ENCODE measurements around the gene PBX3.

Gene PBX3

GRCh38 chr9:125906144-125906543 lies 159.0 kb downstream of the PBX3 start:
- POLR2A ChIA-PET: no interaction called here
- no peak for DNase-seq (ENCODE audit: extremely low spot score)
- TF ChIP-seq ELF4 (IDR thresholded peaks at IDR 0.05) (no peak), PKNOX1 (IDR thresholded peaks at IDR 0.05) (peak; percentile 10; the same call in 1 of the 2 replicates), SUZ12 (IDR thresholded peaks at IDR 0.05) (no peak), ARNT (IDR thresholded peaks at IDR 0.05) (peak; percentile 54; the same call in 1 of the 2 replicates), CTBP1 (IDR thresholded peaks at IDR 0.05; ENCODE audit: borderline replicate concordance) (peak; percentile 71; the same call in 1 of the 2 replicates)
- CTCF ChIA-PET: no interaction called here

- no peak for TF ChIP-seq CTBP1 (IDR thresholded peaks at IDR 0.05; ENCODE audit: borderline replicate concordance)
- TF ChIP-seq PKNOX1 (IDR thresholded peaks at IDR 0.05): no peak
- ChIA-PET POLR2A (no interaction called here), CTCF (no interaction called here)
- DNase-seq (ENCODE audit: extremely low spot score): no peak
Observed at GRCh38 chr9:125906893-125907292, 159.7 kb downstream of the PBX3 start.

- no peak for DNase-seq (ENCODE audit: extremely low spot score)
- POLR2A ChIA-PET: no interaction called here
- TF ChIP-seq SUZ12 (IDR thresholded peaks at IDR 0.05) (no peak), LEF1 (IDR thresholded peaks at IDR 0.05; ENCODE audit: borderline replicate concordance) (no peak), NFRKB (IDR thresholded peaks at IDR 0.05) (no peak)
- CTCF ChIA-PET: no interaction called here
Observed at GRCh38 chr9:125908136-125908535, 161.0 kb downstream of the PBX3 start.

- ChIA-PET CTCF (no interaction called here), POLR2A (no interaction called here)
- no peak for TF ChIP-seq ELF4 (IDR thresholded peaks at IDR 0.05)
- no peak for TF ChIP-seq ZNF384 (IDR thresholded peaks at IDR 0.05)
- TF ChIP-seq TARDBP (IDR thresholded peaks at IDR 0.05): no peak
- TF ChIP-seq FOXK2 (IDR thresholded peaks at IDR 0.05): no peak
- TF ChIP-seq HDGF (IDR thresholded peaks at IDR 0.05; ENCODE audit: borderline replicate concordance): no peak
- no peak for TF ChIP-seq BHLHE40 (IDR thresholded peaks at IDR 0.05; ENCODE audit: borderline replicate concordance)
- TF ChIP-seq NFRKB (IDR thresholded peaks at IDR 0.05): no peak
- TF ChIP-seq SUZ12 (IDR thresholded peaks at IDR 0.05): no peak
- TF ChIP-seq LEF1 (IDR thresholded peaks at IDR 0.05; ENCODE audit: borderline replicate concordance): no peak
- TF ChIP-seq SP1 (IDR thresholded peaks at IDR 0.05): no peak
- TF ChIP-seq CTBP1 (IDR thresholded peaks at IDR 0.05; ENCODE audit: borderline replicate concordance): no peak
- no peak for DNase-seq (ENCODE audit: extremely low spot score)
Observed at GRCh38 chr9:125908966-125909365, 161.8 kb downstream of the PBX3 start.

- TF ChIP-seq SP1 (IDR thresholded peaks at IDR 0.05) (no peak), FOXK2 (IDR thresholded peaks at IDR 0.05) (no peak), LEF1 (IDR thresholded peaks at IDR 0.05; ENCODE audit: borderline replicate concordance) (no peak), TARDBP (IDR thresholded peaks at IDR 0.05) (no peak), HDGF (IDR thresholded peaks at IDR 0.05; ENCODE audit: borderline replicate concordance) (no peak), SUZ12 (IDR thresholded peaks at IDR 0.05) (no peak), BHLHE40 (IDR thresholded peaks at IDR 0.05; ENCODE audit: borderline replicate concordance) (no peak), PKNOX1 (IDR thresholded peaks at IDR 0.05) (no peak), FOXM1 (IDR thresholded peaks at IDR 0.05; ENCODE audit: borderline replicate concordance) (no peak), CTBP1 (IDR thresholded peaks at IDR 0.05; ENCODE audit: borderline replicate concordance) (no peak), L3MBTL2 (conservative IDR thresholded peaks at IDR 0.05) (no peak), FOXA1 (IDR thresholded peaks at IDR 0.05) (no peak), ELF4 (IDR thresholded peaks at IDR 0.05) (no peak), ZNF384 (IDR thresholded peaks at IDR 0.05) (no peak), NFRKB (IDR thresholded peaks at IDR 0.05) (no peak)
- CTCF ChIA-PET: interaction anchor here (0.6 kb wide), 1 partner anchor 322 kb away, joined by 3 read pairs; no protein-coding TSS in a partner anchor
- DNase-seq (ENCODE audit: extremely low spot score): no peak
- POLR2A ChIA-PET: no interaction called here
Observed at GRCh38 chr9:125909459-125909858, 162.3 kb downstream of the PBX3 start.

GRCh38 chr9:125910286-125910685 lies 163.1 kb downstream of the PBX3 start:
- DNase-seq (ENCODE audit: extremely low spot score): peak; percentile 26
- TF ChIP-seq ARNT (IDR thresholded peaks at IDR 0.05) (peak; percentile 28; the same call in 1 of the 2 replicates), NFRKB (IDR thresholded peaks at IDR 0.05) (no peak), CTBP1 (IDR thresholded peaks at IDR 0.05; ENCODE audit: borderline replicate concordance) (peak; percentile 87; the same call in 1 of the 2 replicates), ZNF384 (IDR thresholded peaks at IDR 0.05) (no peak), LEF1 (IDR thresholded peaks at IDR 0.05; ENCODE audit: borderline replicate concordance) (no peak), FOXM1 (IDR thresholded peaks at IDR 0.05; ENCODE audit: borderline replicate concordance) (no peak), PKNOX1 (IDR thresholded peaks at IDR 0.05) (peak; percentile 95)
- POLR2A ChIA-PET: no interaction called here
- CTCF ChIA-PET: interaction anchor here (0.6 kb wide), 1 partner anchor 63 kb away, joined by 3 read pairs; no protein-coding TSS in a partner anchor
